ENCODE results near the gene CAMTA1. TPM values are rescaled to one million over a fixed set of nuclear protein-coding genes. Genes with fewer than 3 reads are reported as not detected.

CAMTA1 gene
- total and polyA plus RNA-seq, 2 donors = 53.3 to 115 TPM

DNA sequence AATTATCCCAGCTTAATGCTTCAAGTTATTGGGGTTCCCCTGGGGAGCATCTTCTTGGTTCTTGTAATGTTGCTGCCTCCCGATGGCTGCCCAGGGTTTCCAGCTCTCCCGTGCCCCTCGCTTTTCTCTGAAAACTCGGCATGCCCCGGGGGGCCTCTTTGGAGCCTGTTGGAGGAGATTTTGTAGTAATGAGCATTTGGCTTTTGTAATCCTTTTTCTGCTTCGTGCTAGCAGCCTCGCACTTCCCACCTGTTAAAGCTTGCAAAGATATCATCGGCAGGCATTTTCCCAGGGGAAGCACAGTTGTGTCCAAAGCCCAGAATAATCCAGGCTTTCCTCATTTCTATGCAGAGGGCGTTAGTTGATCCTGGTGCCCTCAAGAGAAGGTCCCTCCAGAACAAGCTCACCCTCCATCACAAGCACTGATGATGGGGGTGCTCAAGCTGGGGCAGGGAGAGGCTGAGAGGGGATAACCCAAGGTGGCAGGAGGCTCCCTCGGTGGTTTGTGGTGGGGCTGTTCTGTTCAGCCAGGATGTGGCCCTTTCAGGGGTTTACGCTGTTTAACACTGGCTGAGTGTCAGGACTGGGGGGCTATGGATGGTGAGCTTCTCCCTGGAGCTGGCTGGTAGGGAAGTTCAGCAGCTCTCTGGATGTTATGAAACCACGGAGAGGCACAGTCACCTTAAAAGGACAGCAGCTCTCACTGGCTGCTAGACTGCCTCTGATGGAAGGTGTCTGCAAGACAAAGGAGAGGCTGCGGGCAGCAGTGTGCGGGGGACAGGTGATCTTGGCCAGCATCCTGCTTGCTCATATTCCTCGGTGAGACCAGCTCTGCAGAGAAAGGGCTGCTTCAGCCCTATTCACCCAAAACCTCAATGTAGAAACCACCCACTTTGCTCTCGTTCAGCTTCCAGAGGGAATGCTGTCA is 508.7 kb downstream of the CAMTA1 start:
- Histone ChIP-seq H3K4me1 (ENCODE audit: insufficient read depth) (no peaks in the 10 kb centered on the region), H3K4me3 (ENCODE audit: low read depth, low read length) (no peak overlapping the region), H3K36me3 (ENCODE audit: insufficient read depth) (no peaks in the 10 kb centered on the region), H3K27ac (ENCODE audit: low read depth) (no peak overlapping the region)
- 62% methylated on average over 16 of the region's 16 CpGs for WGBS
- DNase-seq (ENCODE audit: extremely low spot score) = no peak

DNA sequence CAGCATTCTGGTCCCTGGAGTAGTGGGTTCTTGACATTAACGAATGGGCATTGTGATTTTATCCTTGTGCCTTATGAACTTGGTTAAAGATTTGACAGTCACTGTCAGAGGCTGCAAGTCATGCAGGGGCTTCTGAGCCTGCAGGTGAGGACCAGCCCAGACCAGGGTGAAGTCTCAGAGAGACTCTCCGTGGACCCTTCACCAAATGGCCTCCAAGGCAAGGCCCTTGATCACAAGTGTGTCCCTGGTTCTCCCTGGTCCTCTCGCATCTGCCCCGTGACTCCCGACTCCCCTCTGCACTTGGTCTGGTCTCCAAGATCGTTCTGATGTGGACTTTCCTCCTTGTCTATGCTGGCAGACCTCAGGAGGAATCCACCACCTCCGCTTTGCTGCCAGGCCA is 509.4 kb downstream of the CAMTA1 start:
- no peak for DNase-seq (ENCODE audit: extremely low spot score)
- H3K4me1 ChIP-seq (ENCODE audit: insufficient read depth) = no peaks in the 10 kb centered on the region
- no peak overlapping the region for H3K4me3 ChIP-seq (ENCODE audit: low read depth, low read length)
- WGBS = 92% methylated on average over 7 of the region's 7 CpGs
- H3K27ac ChIP-seq (ENCODE audit: low read depth) = no peak overlapping the region
- H3K36me3 ChIP-seq (ENCODE audit: insufficient read depth) = no peaks in the 10 kb centered on the region

DNA sequence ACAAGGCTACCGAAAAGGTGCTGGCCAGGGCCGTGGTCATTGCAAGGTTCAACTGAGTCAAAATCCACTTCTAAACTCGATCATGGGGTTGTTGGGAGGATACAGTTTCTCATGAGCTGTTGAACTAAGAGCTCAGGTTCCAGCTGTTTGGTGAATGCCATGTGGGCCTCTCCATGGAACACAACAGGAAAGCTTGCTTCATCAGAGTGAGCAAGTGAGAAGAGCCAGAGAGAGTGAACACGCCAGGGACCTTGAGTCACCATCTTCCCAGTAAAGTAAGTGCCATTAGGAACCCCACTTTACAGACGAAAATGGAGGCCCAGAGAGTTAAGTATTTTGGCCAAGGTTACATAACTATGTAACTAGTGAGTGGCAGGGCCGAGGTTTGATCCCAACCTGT is 510.7 kb downstream of the CAMTA1 start:
- H3K4me3 ChIP-seq (ENCODE audit: low read depth, low read length) = no peak overlapping the region
- DNase-seq (ENCODE audit: extremely low spot score) = no peak
- WGBS = 88% methylated on average over 6 of the region's 6 CpGs
- no peaks in the 10 kb centered on the region for H3K4me1 ChIP-seq (ENCODE audit: insufficient read depth)
- no peaks in the 10 kb centered on the region for H3K36me3 ChIP-seq (ENCODE audit: insufficient read depth)
- no peak overlapping the region for H3K27ac ChIP-seq (ENCODE audit: low read depth)

DNA sequence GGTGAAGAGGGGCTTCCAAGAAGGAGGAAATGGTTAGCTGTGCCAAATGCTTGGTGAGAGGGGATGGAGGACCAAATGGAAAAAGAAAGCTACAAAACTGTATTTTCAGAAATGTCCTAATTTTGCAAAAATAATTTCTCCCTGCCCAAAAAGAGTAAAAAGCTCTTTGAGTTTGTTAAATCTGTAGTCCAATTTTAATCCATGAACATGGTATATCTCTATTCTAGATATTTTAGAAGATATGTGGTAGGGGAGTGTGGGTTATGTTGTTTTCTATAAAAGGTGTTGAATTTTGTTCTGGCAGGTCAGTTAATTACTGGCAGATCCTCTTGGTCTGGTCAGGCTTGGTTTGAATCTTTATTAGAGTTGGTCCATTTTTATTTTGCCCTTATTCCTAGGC is 511.7 kb downstream of the CAMTA1 start:
- Histone ChIP-seq H3K36me3 (ENCODE audit: insufficient read depth) (no peaks in the 10 kb centered on the region), H3K27ac (ENCODE audit: low read depth) (no peak overlapping the region), H3K4me3 (ENCODE audit: low read depth, low read length) (no peak overlapping the region), H3K4me1 (ENCODE audit: insufficient read depth) (no peaks in the 10 kb centered on the region)
- no peak for DNase-seq (ENCODE audit: extremely low spot score)

DNA sequence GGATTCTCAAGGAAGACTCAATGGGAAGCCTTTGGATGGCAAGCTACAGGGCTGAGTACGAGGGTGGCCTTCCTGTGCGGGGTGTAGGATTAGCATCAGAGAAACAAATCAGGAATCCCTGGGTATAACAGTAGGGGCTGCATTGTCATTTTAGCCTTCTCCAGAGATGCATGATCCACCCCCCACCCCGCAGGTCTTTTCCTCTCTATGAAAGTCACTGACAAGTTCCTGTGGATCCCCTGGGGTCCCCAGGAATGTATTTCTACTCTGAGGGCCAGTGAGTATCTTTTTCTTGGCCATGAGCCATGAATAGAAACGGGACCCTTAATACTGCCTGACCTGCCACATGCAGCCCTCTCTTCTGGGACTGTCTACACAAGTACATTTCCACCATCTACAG is 512.9 kb downstream of the CAMTA1 start:
- H3K4me1 ChIP-seq (ENCODE audit: insufficient read depth) = no peaks in the 10 kb centered on the region
- H3K4me3 ChIP-seq (ENCODE audit: low read depth, low read length) = no peak overlapping the region
- H3K36me3 ChIP-seq (ENCODE audit: insufficient read depth) = no peaks in the 10 kb centered on the region
- no peak overlapping the region for H3K27ac ChIP-seq (ENCODE audit: low read depth)
- no peak for DNase-seq (ENCODE audit: extremely low spot score)
- 65% methylated on average over 4 of the region's 4 CpGs for WGBS

DNA sequence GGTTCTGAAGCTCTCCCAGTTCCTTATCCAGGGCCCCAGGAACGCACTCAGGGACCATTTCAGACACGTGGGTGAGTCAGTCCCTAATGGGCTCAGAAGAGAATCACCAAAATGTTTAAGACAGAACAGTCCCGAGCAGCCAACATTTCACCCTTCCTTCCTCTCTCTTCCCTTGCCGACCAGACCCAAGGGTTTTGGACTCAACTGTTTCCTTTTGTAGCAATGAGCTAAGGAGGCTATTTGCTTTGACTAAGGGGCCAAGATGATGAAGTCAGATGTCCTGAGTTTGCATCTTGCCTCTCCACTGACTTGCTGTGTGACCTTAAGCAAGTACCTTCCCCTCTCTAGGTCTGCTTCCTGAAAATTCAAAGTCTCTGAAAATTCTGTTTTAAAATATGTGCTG is 513.5 kb downstream of the CAMTA1 start:
- DNase-seq (ENCODE audit: extremely low spot score) = no peak
- Histone ChIP-seq H3K4me3 (ENCODE audit: low read depth, low read length) (no peak overlapping the region), H3K27ac (ENCODE audit: low read depth) (no peak overlapping the region), H3K36me3 (ENCODE audit: insufficient read depth) (no peaks in the 10 kb centered on the region), H3K4me1 (ENCODE audit: insufficient read depth) (no peaks in the 10 kb centered on the region)
- 21% methylated on average over 4 of the region's 4 CpGs for WGBS

DNA sequence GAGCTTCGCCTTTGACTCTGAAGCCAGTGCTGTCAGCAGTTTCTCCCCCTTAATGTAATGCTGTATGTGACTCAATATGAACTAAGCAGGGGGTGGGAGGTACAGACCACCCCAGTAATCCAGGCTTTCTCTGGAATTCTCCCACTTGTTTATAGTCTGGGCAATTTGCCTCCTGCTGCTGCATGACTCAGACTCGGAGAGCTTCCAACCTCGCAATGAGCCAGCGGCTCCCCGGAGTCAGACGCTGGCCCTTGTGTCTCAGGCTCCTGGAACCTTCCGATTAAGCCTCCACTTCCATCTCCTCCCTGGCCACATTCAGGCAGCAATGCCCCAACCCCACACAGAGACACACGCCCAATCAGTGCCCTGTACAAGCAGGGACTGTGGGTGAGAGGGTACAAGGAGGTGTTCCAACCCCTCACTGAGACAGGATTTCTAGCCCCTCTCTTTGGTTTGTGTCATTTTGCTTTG is 514.1 kb downstream of the CAMTA1 start:
- Histone ChIP-seq H3K4me1 (ENCODE audit: insufficient read depth) (no peaks in the 10 kb centered on the region), H3K4me3 (ENCODE audit: low read depth, low read length) (no peak overlapping the region), H3K27ac (ENCODE audit: low read depth) (no peak overlapping the region), H3K36me3 (ENCODE audit: insufficient read depth) (no peaks in the 10 kb centered on the region)
- DNase-seq (ENCODE audit: extremely low spot score) = peak; percentile 66
- 12% methylated on average over 8 of the region's 8 CpGs for WGBS

DNA sequence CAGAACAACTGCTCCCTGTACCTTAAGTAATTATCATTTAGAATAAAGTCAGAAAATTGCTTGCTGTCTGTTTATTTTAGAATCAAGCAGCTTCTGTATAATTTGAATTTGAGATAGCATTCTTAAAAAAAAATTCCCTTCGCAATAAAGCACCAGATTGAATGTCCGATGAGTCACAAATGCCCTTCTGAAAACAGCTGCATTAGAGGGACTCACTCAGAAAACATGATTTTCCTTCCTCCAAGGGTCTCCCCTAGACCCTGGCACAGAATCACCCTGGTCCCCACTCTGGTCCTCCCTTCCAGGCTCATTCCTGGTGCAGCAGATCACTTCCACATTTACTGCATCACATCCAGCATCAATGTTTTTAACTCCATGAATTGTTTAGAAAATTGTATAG is 514.7 kb downstream of the CAMTA1 start:
- WGBS = 41% methylated on average over 2 of the region's 2 CpGs
- Histone ChIP-seq H3K4me1 (ENCODE audit: insufficient read depth) (no peaks in the 10 kb centered on the region), H3K36me3 (ENCODE audit: insufficient read depth) (no peaks in the 10 kb centered on the region), H3K27ac (ENCODE audit: low read depth) (no peak overlapping the region), H3K4me3 (ENCODE audit: low read depth, low read length) (no peak overlapping the region)
- no peak for DNase-seq (ENCODE audit: extremely low spot score)

DNA sequence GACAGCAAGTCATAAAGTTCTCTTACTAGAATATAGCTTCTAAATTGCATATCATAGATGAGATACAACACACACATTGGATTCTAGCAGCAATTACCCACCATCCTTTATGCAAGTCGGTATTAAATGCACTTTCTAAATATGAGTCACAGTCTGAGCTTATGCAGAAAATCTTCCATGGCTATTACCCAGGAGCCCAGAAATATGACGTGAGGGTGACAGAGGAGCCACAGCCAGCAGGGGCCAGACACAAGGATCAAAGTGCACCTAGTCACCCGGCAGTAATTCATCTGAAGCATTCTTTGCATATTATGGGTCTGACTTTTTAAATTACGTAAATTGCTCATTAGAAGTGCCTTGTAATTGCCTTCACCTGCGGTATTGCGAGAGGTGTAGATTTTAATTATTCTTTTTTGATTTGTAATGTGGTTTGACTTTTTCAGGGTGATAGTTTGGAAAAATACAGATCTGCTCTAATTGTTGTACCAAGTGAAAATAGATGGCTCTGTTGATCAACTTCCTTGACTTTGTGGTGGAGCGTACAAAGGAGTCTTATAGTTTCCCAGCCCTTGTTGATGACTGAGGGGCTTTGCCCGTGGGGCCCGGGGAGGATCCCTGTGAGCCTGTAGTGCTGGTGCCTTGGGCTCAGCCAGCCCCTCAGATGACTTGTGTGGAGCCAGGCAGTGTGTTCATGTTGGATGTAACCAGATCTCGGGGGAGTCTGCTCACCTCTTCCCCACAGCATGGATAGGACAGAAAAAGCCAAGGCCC is 515.8 kb downstream of the CAMTA1 start:
- 74% methylated on average over 10 of the region's 10 CpGs for WGBS
- H3K4me3 ChIP-seq (ENCODE audit: low read depth, low read length) = no peak overlapping the region
- H3K27ac ChIP-seq (ENCODE audit: low read depth) = no peak overlapping the region
- no peak for DNase-seq (ENCODE audit: extremely low spot score)
- H3K36me3 ChIP-seq (ENCODE audit: insufficient read depth) = no peaks in the 10 kb centered on the region
- no peaks in the 10 kb centered on the region for H3K4me1 ChIP-seq (ENCODE audit: insufficient read depth)

DNA sequence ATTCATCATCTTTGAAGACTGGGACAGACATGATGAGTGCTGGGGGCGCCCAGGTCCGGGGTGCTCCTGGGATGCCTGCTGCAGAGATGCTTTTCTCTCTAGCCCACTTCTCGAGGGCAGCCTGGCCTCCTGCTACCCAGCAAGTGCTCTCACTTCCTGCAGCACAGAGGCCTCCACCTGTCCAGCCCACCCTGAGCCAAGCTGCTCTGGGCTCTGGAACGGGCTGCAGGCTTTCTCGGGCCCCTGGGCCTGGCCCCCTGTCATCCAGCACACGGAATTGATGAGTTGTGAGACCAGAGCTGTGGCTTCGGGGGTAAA is 516.4 kb downstream of the CAMTA1 start:
- Histone ChIP-seq H3K27ac (ENCODE audit: low read depth) (no peak overlapping the region), H3K4me3 (ENCODE audit: low read depth, low read length) (no peak overlapping the region), H3K4me1 (ENCODE audit: insufficient read depth) (no peaks in the 10 kb centered on the region), H3K36me3 (ENCODE audit: insufficient read depth) (no peaks in the 10 kb centered on the region)
- DNase-seq (ENCODE audit: extremely low spot score) = no peak
- WGBS = 80% methylated on average over 7 of the region's 7 CpGs

DNA sequence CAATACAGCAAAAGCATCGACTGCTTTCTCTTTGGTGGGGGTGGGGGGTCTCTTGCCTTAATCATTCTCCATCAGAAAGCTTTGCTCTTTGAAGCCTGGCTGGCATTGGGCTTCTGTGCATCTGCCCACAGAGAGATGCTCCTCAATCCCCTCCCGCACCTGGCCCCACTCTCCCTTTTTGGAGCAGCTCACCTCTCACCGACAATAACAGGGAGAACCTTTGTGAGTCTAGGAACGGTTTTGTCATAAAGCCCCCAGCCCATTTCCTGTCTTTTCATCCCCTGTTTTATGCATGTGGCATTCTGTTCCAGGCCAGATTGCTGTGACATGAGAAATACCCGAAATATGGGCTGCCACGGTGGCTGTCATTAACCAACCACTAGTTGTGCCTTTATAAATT is 516.9 kb downstream of the CAMTA1 start:
- Histone ChIP-seq H3K36me3 (ENCODE audit: insufficient read depth) (no peaks in the 10 kb centered on the region), H3K27ac (ENCODE audit: low read depth) (no peak overlapping the region), H3K4me1 (ENCODE audit: insufficient read depth) (no peaks in the 10 kb centered on the region), H3K4me3 (ENCODE audit: low read depth, low read length) (no peak overlapping the region)
- WGBS = 74% methylated on average over 6 of the region's 6 CpGs
- DNase-seq (ENCODE audit: extremely low spot score) = no peak

DNA sequence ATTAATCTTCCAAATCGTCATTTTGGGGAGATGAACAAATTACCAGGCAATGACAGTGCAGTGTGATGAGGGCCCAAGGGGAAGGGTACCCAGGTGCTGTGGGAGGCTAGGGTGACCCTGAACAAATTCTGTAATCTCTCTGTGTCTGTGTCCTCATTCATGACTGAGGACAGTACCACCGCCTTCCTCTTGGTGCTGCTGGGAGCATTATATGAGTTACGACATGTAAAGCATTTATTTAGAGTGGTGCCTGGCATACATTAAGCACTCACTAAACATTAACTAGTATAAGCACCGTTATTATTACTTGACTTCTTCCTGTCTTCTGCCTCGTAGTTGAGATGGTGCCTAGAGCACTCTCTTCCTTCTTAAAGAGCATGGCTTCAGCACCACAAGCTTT is 517.6 kb downstream of the CAMTA1 start:
- no peaks in the 10 kb centered on the region for H3K4me1 ChIP-seq (ENCODE audit: insufficient read depth)
- WGBS = 62% methylated on average over 5 of the region's 5 CpGs
- no peak overlapping the region for H3K27ac ChIP-seq (ENCODE audit: low read depth)
- no peak for DNase-seq (ENCODE audit: extremely low spot score)
- no peaks in the 10 kb centered on the region for H3K36me3 ChIP-seq (ENCODE audit: insufficient read depth)
- H3K4me3 ChIP-seq (ENCODE audit: low read depth, low read length) = no peak overlapping the region

DNA sequence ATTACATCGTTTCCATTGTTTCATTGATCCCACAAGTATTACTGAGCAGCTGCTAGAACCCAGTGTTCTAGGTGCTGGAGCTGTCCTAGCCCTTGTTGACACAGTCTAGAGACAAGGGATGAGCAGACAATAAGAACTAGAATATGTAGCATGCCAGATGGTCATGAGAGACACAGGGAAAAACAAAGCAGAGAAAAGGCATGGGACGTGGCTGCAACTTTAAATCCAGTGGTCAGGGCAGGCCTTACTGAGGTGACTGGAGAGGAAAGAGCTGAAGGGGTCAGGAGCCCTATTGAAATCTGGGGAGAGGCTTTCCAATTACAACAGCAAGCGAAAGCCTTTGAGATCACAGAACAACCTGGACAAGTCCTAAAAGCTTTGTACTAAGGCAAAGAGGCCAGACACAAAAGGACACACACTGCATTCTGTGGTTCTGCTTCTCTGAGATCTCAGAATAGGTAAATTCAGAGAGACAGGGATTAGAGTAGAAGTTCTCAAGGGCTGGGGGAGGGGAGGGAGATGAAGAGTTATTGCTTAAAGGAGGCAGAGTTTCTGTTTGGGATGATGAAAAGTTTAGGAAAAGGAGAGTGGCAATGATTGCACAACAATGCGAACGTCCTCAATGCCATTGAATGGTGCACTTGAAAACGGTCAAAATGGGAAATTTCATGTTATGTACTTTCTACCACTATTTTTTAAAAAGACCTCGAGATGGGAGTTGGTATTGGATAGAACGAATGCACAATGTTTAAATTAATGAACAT is 518.5 kb downstream of the CAMTA1 start:
- no peaks in the 10 kb centered on the region for H3K36me3 ChIP-seq (ENCODE audit: insufficient read depth)
- no peak for DNase-seq (ENCODE audit: extremely low spot score)
- no peak overlapping the region for H3K27ac ChIP-seq (ENCODE audit: low read depth)
- no peak overlapping the region for H3K4me3 ChIP-seq (ENCODE audit: low read depth, low read length)
- WGBS = 89% methylated on average over 8 of the region's 8 CpGs
- H3K4me1 ChIP-seq (ENCODE audit: insufficient read depth) = no peaks in the 10 kb centered on the region
